Right cardiac atrium (tissue), 5 donors: ENCODE measurements around the gene ENTHD1. TPM values are rescaled to one million over a fixed set of nuclear protein-coding genes. Genes with fewer than 3 reads are reported as not detected.
A peak's percentile ranks its signal among the peaks of the same experiment; 100 is the strongest.

Experiments used
- ATAC-seq, 2 donors: fragments of 200-7000 bp; cut with Tn5 transposase; one replicate each; pipeline versions ENCODE4 v1.8.0 to v1.9.1; 2020; ENCODE audit warnings: moderate library complexity in 2 of 2, mild to moderate bottlenecking in 1 of 2
- DNase-seq, 3 donors: peaks; one replicate each; pipeline ENCODE4 v3.0.0-alpha.2; 2020
- H3K27ac ChIP-seq: one replicate; pipeline ENCODE4 v1.5.1; 2013; ENCODE audit warnings: mild to moderate bottlenecking, low read length, control low read depth, moderate library complexity
- H3K27me3 ChIP-seq: one replicate; pipeline ENCODE4 v1.6.1; 2013; ENCODE audit not compliant: control insufficient read depth, insufficient read depth
- H3K4me1 ChIP-seq: one replicate; pipeline ENCODE4 v1.6.1; 2013; ENCODE audit warnings: low read length; ENCODE audit not compliant: control insufficient read depth, insufficient read depth
- H3K4me3 ChIP-seq: one replicate; pipeline ENCODE4 v1.5.1; 2013; ENCODE audit warnings: low read length, control low read depth
- H3K9me3 ChIP-seq: one replicate; pipeline ENCODE4 v1.6.1; 2013; ENCODE audit warnings: low read length; ENCODE audit not compliant: control insufficient read depth
- WGBS: extraction: QIAGEN DNeasy Blood & Tissue Kit; methylation state at CpG from one replicate; pipeline ENCODE4 v1.1.7; 2013; 5-methylcytosine and 5-hydroxymethylcytosine counted together
- intact Hi-C, 4 donors: fragments of 100-400 bp; cut with DNase I; formaldehyde crosslinking; loops; one replicate each; pipeline versions ENCODE4 v1.11.0 to v1.14.0; 2022 to 2023
- polyA plus RNA-seq: library from polyadenylated mRNA; stranded (reverse); fragments of 200-250 nt; gene quantifications from one replicate; pipeline ENCODE4 v1.2.3, GENCODE V29; 2013
- total RNA-seq, 4 donors: library from RNA; stranded (reverse); fragmentation: NEBNext Ultra II Directional; extraction: Animal tissue kit (Norgen Biotek cat#: 25700); gene quantifications; one replicate each; pipeline ENCODE4 v1.2.1, GENCODE V29; 2021
- donor health status: healthy with polysubstance abuse.
- donor health status: DM: no; HTN: yes; CAD: no.
- donor health status: DM: no; HTN: no; CAD: no.
- donor health status: DM: no; HTN: yes; CAD: no; lungs with severe emphysema.
- donor health status: DM: yes; HTN: yes; CAD: no.

ENTHD1 gene
- total and polyA plus RNA-seq, 5 donors, result 0.02 TPM; not detected in 4

GRCh38 chr22:39729141-39729934 is 164.2 kb downstream of the ENTHD1 start:
- WGBS, result 72% methylated on average over 13 of the region's 13 CpGs

GRCh38 chr22:39728236-39728860 is 165.2 kb downstream of the ENTHD1 start:
- no peak for DNase-seq
- no peaks in the 10 kb centered on the region for H3K27me3 ChIP-seq
- no peak overlapping the region for H3K27ac ChIP-seq
- H3K4me3 ChIP-seq, result no peak overlapping the region
- H3K9me3 ChIP-seq, result no peaks in the 10 kb centered on the region
- H3K4me1 ChIP-seq, result no peaks in the 10 kb centered on the region
- intact Hi-C loops, result no loop called here
- no peak for ATAC-seq
- 85% methylated on average over 12 of the region's 12 CpGs for WGBS

More at GRCh38 chr22:39729141-39729934, 164.2 kb downstream of the ENTHD1 start:
- Histone ChIP-seq H3K4me1 (no peaks in the 10 kb centered on the region), H3K4me3 (no peak overlapping the region), H3K9me3 (no peaks in the 10 kb centered on the region), H3K27me3 (no peaks in the 10 kb centered on the region), H3K27ac (no peak overlapping the region)
- DNase-seq, result no peak
- intact Hi-C loops, result no loop called here
- no peak for ATAC-seq

GRCh38 chr22:39727541-39727940 is 166.0 kb downstream of the ENTHD1 start:
- 64% methylated on average over 15 of the region's 15 CpGs for WGBS
- ATAC-seq, result no peak
- H3K4me3 ChIP-seq, result no peak overlapping the region
- no peak overlapping the region for H3K27ac ChIP-seq
- no peak for DNase-seq
- no peaks in the 10 kb centered on the region for H3K4me1 ChIP-seq
- no peaks in the 10 kb centered on the region for H3K27me3 ChIP-seq
- no peaks in the 10 kb centered on the region for H3K9me3 ChIP-seq
- intact Hi-C loops, result no loop called here

GRCh38 chr22:39725351-39726035 is 168.1 kb downstream of the ENTHD1 start:
- no peaks in the 10 kb centered on the region for H3K9me3 ChIP-seq
- DNase-seq, result no peak

GRCh38 chr22:39724857-39725256 is 168.7 kb downstream of the ENTHD1 start:
- DNase-seq (no peak), ATAC-seq (no peak)
- intact Hi-C loops, result no loop called here
- Histone ChIP-seq H3K9me3 (no peaks in the 10 kb centered on the region), H3K4me3 (no peak overlapping the region), H3K27me3 (no peaks in the 10 kb centered on the region), H3K4me1 (no peaks in the 10 kb centered on the region), H3K27ac (no peak overlapping the region)
- WGBS, result 85% methylated on average over 9 of the region's 9 CpGs

More at GRCh38 chr22:39725351-39726035, 168.1 kb downstream of the ENTHD1 start:
- WGBS, result 78% methylated on average over 9 of the region's 9 CpGs
- Histone ChIP-seq H3K27ac (no peak overlapping the region), H3K4me1 (no peaks in the 10 kb centered on the region), H3K27me3 (no peaks in the 10 kb centered on the region), H3K4me3 (no peak overlapping the region)
- no peak for ATAC-seq
- intact Hi-C loops, result no loop called here

- no peaks in the 10 kb centered on the region for H3K27me3 ChIP-seq
- no peak overlapping the region for H3K27ac ChIP-seq
- WGBS, result 83% methylated on average over 4 of the region's 4 CpGs
- intact Hi-C loops, result no loop called here
- no peaks in the 10 kb centered on the region for H3K9me3 ChIP-seq
- no peaks in the 10 kb centered on the region for H3K4me1 ChIP-seq
- ATAC-seq, result no peak
- H3K4me3 ChIP-seq, result no peak overlapping the region
- DNase-seq, result no peak
Observed at GRCh38 chr22:39724390-39724789, 169.2 kb downstream of the ENTHD1 start.

- no peak overlapping the region for H3K27ac ChIP-seq
- ATAC-seq (peak in 1 of 2 donors; percentile 14), DNase-seq (no peak)
- no peaks in the 10 kb centered on the region for H3K4me1 ChIP-seq
- no peaks in the 10 kb centered on the region for H3K9me3 ChIP-seq
- no peaks in the 10 kb centered on the region for H3K27me3 ChIP-seq
- intact Hi-C loops, result no loop called here
- H3K4me3 ChIP-seq, result no peak overlapping the region
- WGBS, result 53% methylated on average over 3 of the region's 3 CpGs
Observed at GRCh38 chr22:39723899-39724351, 169.6 kb downstream of the ENTHD1 start.

GRCh38 chr22:39723463-39723862 is 170.1 kb downstream of the ENTHD1 start:
- intact Hi-C loops, result no loop called here
- Histone ChIP-seq H3K27ac (no peak overlapping the region), H3K4me1 (no peaks in the 10 kb centered on the region), H3K4me3 (no peak overlapping the region), H3K9me3 (no peaks in the 10 kb centered on the region), H3K27me3 (no peaks in the 10 kb centered on the region)
- WGBS, result 82% methylated on average over 10 of the region's 10 CpGs
- DNase-seq (no peak), ATAC-seq (no peak)

GRCh38 chr22:39722501-39722900 is 171.1 kb downstream of the ENTHD1 start:
- Histone ChIP-seq H3K4me1 (no peaks in the 10 kb centered on the region), H3K9me3 (no peaks in the 10 kb centered on the region), H3K4me3 (no peak overlapping the region), H3K27me3 (no peaks in the 10 kb centered on the region), H3K27ac (no peak overlapping the region)
- DNase-seq, result no peak
- 83% methylated on average over 4 of the region's 4 CpGs for WGBS
- no peak for ATAC-seq
- intact Hi-C loops, result no loop called here

- H3K27ac ChIP-seq, result no peak overlapping the region
- H3K4me3 ChIP-seq, result no peak overlapping the region
- no peaks in the 10 kb centered on the region for H3K9me3 ChIP-seq
- intact Hi-C loops, result no loop called here
- DNase-seq (no peak), ATAC-seq (no peak)
- H3K27me3 ChIP-seq, result no peaks in the 10 kb centered on the region
- no peaks in the 10 kb centered on the region for H3K4me1 ChIP-seq
- WGBS, result 84% methylated on average over 6 of the region's 6 CpGs
Observed at GRCh38 chr22:39722032-39722325, 171.6 kb downstream of the ENTHD1 start.
